Measurements from ENCODE around the gene PRLR. TPM values are rescaled to one million over a fixed set of nuclear protein-coding genes. Genes with fewer than 3 reads are reported as not detected.

The PRLR gene
- total and polyA plus RNA-seq, 10 donors, result 0.02 to 0.82 (median 0.26) TPM

- Histone ChIP-seq H3K36me3 (no peaks in the 10 kb centered on the region), H3K9me3 (no peaks in the 10 kb centered on the region), H3K4me1 (no peaks in the 10 kb centered on the region), H3K27ac (no peak overlapping the region), H3K27me3 (replicated peaks in 1 of 7) (no peaks in the 10 kb centered on the region), H3K4me3 (no peak overlapping the region)
- no peak for DNase-seq
- TF ChIP-seq POLR2AphosphoS5 (IDR thresholded peaks at IDR 0.05) (no peak), CTCF (IDR thresholded peaks at IDR 0.05 in 8 of 11, conservative IDR thresholded peaks at IDR 0.05 in 3 of 11) (no peak), POLR2A (IDR thresholded peaks at IDR 0.05) (no peak)
- intact Hi-C loops (cut with DNase I; ENCODE audit: low total_unique reads), result no loop called here
- 74 to 85% (median 80%) methylated on average over 2 of the region's 2 CpGs for WGBS, 5 donors
These were observed 107.5 kb downstream of the PRLR start for GRCh38 chr5:35122819-35123218.

GRCh38 chr5:35120715-35121114, 109.6 kb downstream of the PRLR start:
- Histone ChIP-seq H3K27me3 (replicated peaks in 1 of 7) (no peaks in the 10 kb centered on the region), H3K36me3 (no peaks in the 10 kb centered on the region), H3K9me3 (no peaks in the 10 kb centered on the region), H3K4me1 (no peaks in the 10 kb centered on the region), H3K27ac (no peak overlapping the region), H3K4me3 (no peak overlapping the region)
- TF ChIP-seq POLR2AphosphoS5 (IDR thresholded peaks at IDR 0.05) (no peak), CTCF (IDR thresholded peaks at IDR 0.05 in 8 of 11, conservative IDR thresholded peaks at IDR 0.05 in 3 of 11) (no peak), POLR2A (IDR thresholded peaks at IDR 0.05) (no peak)
- intact Hi-C loops (cut with DNase I; ENCODE audit: low total_unique reads), result no loop called here
- 50 to 74% (median 72%) methylated on average over 1 of the region's 1 CpG for WGBS, 5 donors
- DNase-seq, result no peak

GRCh38 chr5:35117967-35118366, 112.3 kb downstream of the PRLR start:
- DNase-seq, result no peak
- intact Hi-C loops (cut with DNase I; ENCODE audit: low total_unique reads), result no loop called here
- WGBS, 5 donors, result 66 to 84% (median 67%) methylated on average over 6 of the region's 6 CpGs
- Histone ChIP-seq H3K4me1 (no peaks in the 10 kb centered on the region), H3K27me3 (replicated peaks in 1 of 7) (peaks cover 0 to 3% (median 0%) of the 10 kb centered on the region in 7 donors), H3K27ac (no peak overlapping the region), H3K9me3 (no peaks in the 10 kb centered on the region), H3K36me3 (no peaks in the 10 kb centered on the region), H3K4me3 (no peak overlapping the region)
- no peak for TF ChIP-seq CTCF (IDR thresholded peaks at IDR 0.05 in 8 of 11, conservative IDR thresholded peaks at IDR 0.05 in 3 of 11)
- TF ChIP-seq POLR2AphosphoS5 (IDR thresholded peaks at IDR 0.05), result no peak
- no peak for TF ChIP-seq POLR2A (IDR thresholded peaks at IDR 0.05)

- Histone ChIP-seq H3K36me3 (no peaks in the 10 kb centered on the region), H3K27ac (no peak overlapping the region), H3K4me3 (no peak overlapping the region), H3K9me3 (no peaks in the 10 kb centered on the region), H3K27me3 (replicated peaks in 1 of 7) (peaks cover 0 to 8% (median 0%) of the 10 kb centered on the region in 7 donors), H3K4me1 (no peaks in the 10 kb centered on the region)
- TF ChIP-seq CTCF (IDR thresholded peaks at IDR 0.05 in 8 of 11, conservative IDR thresholded peaks at IDR 0.05 in 3 of 11) (no peak), POLR2AphosphoS5 (IDR thresholded peaks at IDR 0.05) (no peak), POLR2A (IDR thresholded peaks at IDR 0.05) (no peak)
- intact Hi-C loops (cut with DNase I; ENCODE audit: low total_unique reads), result no loop called here
- no peak for DNase-seq
These were observed 114.4 kb downstream of the PRLR start for GRCh38 chr5:35115920-35116319.
